K562 (cell line): ENCODE measurements around the gene ARL13B. TPM values are rescaled to one million over a fixed set of nuclear protein-coding genes. Genes with fewer than 3 reads are reported as not detected.

Experiments
- FOSL1 ChIP-seq: fragments of 200-800 bp; sonication (Bioruptor generic); conservative IDR thresholded peaks from 2 replicates; pipeline ENCODE4 v1.6.1; 2016; ENCODE audit warnings: missing genetic modification characterization, missing compliant biosample characterization
- IFI16 ChIP-seq: fragments of 250-450 bp; sonication (Bioruptor Pico); IDR thresholded peaks from 2 replicates; pipeline ENCODE4 v2.1.2; 2022; ENCODE audit warnings: mild to moderate bottlenecking, inconsistent platforms
- PRDM10 ChIP-seq: fragments of 450-650 bp; IDR thresholded peaks from 2 replicates; pipeline ENCODE4 v1.6.1; 2018; ENCODE audit not compliant: partially characterized antibody
- RREB1 ChIP-seq: fragments of 250-450 bp; sonication (Bioruptor Pico); IDR thresholded peaks from 2 replicates; pipeline ENCODE4 v1.4.0; 2020
- SNIP1 ChIP-seq: fragments of 450-650 bp; IDR thresholded peaks from 2 replicates; pipeline ENCODE4 v1.7.1; 2017; ENCODE audit warnings: low read depth, mild to moderate bottlenecking
- ZFP1 ChIP-seq: fragments of 450-650 bp; formaldehyde crosslinking; IDR thresholded peaks from 2 replicates; pipeline ENCODE4 v1.4.0; 2020; ENCODE audit warnings: mild to moderate bottlenecking, mixed read lengths
- polyA plus RNA-seq, 8 experiments: library from polyadenylated mRNA; depleted of rRNA in 4 of 8; stranded (reverse) in 5 of 8; unstranded in 3 of 8; fragments of >200 nt; fragmentation: Nextera tagmentation in 2 of 8; fragmentation: Illumina TruSeq in 1 of 8; extraction: Ambion mirVana in 2 of 8; extraction: Trizol in 1 of 8; gene quantifications; 2 replicates each; pipeline versions ENCODE4 v1.2.1 to v1.2.3, GENCODE V29; 2011 to 2014; ENCODE audit warnings: inconsistent platforms in 1 of 8, missing spikeins in 1 of 8
- total RNA-seq, 7 experiments: library from RNA; depleted of rRNA in 6 of 7; stranded (reverse); fragments of >200 nt in 6 of 7; fragmentation: Illumina TruSeq in 2 of 7; extraction: Trizol in 2 of 7; gene quantifications; 2 replicates each; pipeline versions ENCODE4 v1.2.1 to v1.2.3, GENCODE V29; 2011 to 2021; ENCODE audit warnings: low replicate concordance in 1 of 7

Gene ARL13B
- total and polyA plus RNA-seq, 9 of the 15 experiments (the other 6 are each of a cell fraction or from before 2014, with no cell fraction given) = 4.1 to 16.9 (median 12.2) TPM

- no peak for TF ChIP-seq RREB1 (CRISPR knock-in tag)
- TF ChIP-seq SNIP1 = no peak
- TF ChIP-seq ZFP1 (CRISPR knock-in tag) = no peak
- no peak for TF ChIP-seq FOSL1 (tag)
- TF ChIP-seq PRDM10 = no peak
- no peak for TF ChIP-seq IFI16 (CRISPR knock-in tag)
- TF ChIP-seq, all 486 proteins: peak for 5
Measured at GRCh38 chr3:94069194-94069813, 89.3 kb downstream of the ARL13B start (continued).
